Activated CD4-positive, alpha-beta T cell treated with anti-CD3 and anti-CD28 coated beads, Interleukin-2, amount 10 ng/mL, durations not matched to agents 24 days and 14 days (primary cell): ENCODE data around the gene FCHO2. TPM values are rescaled to one million over a fixed set of nuclear protein-coding genes. Genes with fewer than 3 reads are reported as not detected.
A peak's percentile ranks its signal among the peaks of the same experiment; 100 is the strongest.
"Not testable (repeated sequence)": the region's sequence is repeated elsewhere in the genome, so short reads cannot be mapped to it uniquely, and the experiment has no call there.

Experiments
- DNase-seq: peaks from one replicate; pipeline ENCODE4 v3.0.0; 2022
- H3K27ac Mint-ChIP-seq: one replicate; pipeline ENCODE4 v1.8.0; 2022; ENCODE audit warnings: mild to moderate bottlenecking, mixed read lengths
- H3K27me3 Mint-ChIP-seq: one replicate; pipeline ENCODE4 v1.8.0; 2022; ENCODE audit warnings: mixed read lengths
- H3K36me3 Mint-ChIP-seq: one replicate; pipeline ENCODE4 v1.8.0; 2022; ENCODE audit warnings: low read depth, mild to moderate bottlenecking, mixed read lengths
- H3K4me1 Mint-ChIP-seq: one replicate; pipeline ENCODE4 v1.8.0; 2021; ENCODE audit warnings: mixed read lengths
- H3K4me3 Mint-ChIP-seq: one replicate; pipeline ENCODE4 v1.8.0; 2022; ENCODE audit warnings: mild to moderate bottlenecking, moderate library complexity, mixed read lengths
- H3K9me3 Mint-ChIP-seq: one replicate; pipeline ENCODE4 v1.8.0; 2021; ENCODE audit warnings: mixed read lengths
- intact Hi-C: fragments of 100-400 bp; cut with micrococcal nuclease; formaldehyde crosslinking; loops from one replicate; pipeline ENCODE4 v1.15.1; 2023
- total RNA-seq: library from RNA; stranded (reverse); gene quantifications from 2 replicates; pipeline ENCODE4 v1.2.3, GENCODE V29; 2022

Gene FCHO2
- total RNA-seq = 0.33 and 1.5 TPM in 2 replicates

DNA sequence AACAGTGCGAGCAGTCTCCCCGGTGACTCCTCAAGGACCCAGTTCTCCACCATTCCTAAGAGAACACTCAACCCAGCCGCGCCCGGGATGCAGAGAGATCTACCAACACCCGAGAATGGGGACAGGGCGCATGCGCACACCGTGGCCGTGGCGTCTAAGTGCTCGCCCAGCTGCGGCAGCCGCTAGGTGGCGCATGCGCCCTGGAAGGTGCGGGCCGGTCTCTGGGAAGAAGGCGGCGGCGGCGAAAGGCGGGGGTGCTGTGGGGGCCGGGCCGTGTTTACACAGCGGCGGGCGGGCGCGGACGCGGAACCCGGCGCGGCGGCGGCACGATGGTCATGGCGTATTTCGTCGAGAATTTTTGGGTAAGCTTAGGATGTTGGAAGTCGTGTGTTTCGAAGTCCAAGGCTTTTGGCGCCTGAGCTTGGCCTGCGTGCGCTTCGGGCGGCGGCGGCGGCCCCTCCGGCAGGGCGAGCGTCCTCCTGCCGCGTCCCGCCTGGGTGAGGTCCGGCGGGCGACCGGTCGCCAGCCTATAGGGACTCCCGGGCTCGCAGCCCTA, at the start of gene FCHO2:
Gene FCHO2 (plus strand): TSS at position 274 of the 556 bp plus-strand sequence. CDS start 56 bp downstream, at position 330.
- peak within 1 kb of the TSS; percentile 90 for H3K4me3 Mint-ChIP-seq
- H3K36me3 Mint-ChIP-seq = no peaks in the 10 kb centered on the region
- peaks cover 13% of the 10 kb centered on the region for H3K4me1 Mint-ChIP-seq
- intact Hi-C loops = loop anchor here (1.0 to 5.0 kb wide), 6 partner anchors 107 to 491 kb away; partner anchors contain the start of genes FOXD1 and TNPO1
- peak; percentile 98 for DNase-seq
- no peaks in the 10 kb centered on the region for H3K9me3 Mint-ChIP-seq
- peak within 1 kb of the TSS; percentile 85 for H3K27ac Mint-ChIP-seq
- peaks cover 60% of the 10 kb centered on the region for H3K27me3 Mint-ChIP-seq

DNA sequence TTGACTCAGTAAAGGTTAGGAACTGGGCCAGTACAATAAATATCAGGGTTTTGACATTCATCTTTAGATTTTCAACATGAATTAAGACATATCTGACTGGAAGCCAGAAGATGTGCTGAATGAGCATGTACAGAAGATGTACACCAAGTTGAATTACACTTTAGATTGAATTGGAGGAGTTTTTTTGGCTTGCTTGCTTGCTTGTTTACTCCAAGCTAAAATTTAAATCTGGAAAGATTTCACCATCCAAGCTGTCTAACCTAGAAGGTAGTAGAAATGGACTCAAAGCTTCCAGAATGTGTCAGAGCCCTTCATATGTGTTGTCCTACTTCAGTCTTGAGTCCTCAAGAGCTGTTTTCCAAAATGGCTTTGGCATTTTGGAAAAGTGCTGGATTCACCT, 49.0 kb upstream of the FCHO2 start:
- intact Hi-C loops = no loop called here
- no peaks in the 10 kb centered on the region for H3K9me3 Mint-ChIP-seq
- no peaks in the 10 kb centered on the region for H3K27me3 Mint-ChIP-seq
- no peak for DNase-seq
- peaks cover 3% of the 10 kb centered on the region for H3K4me1 Mint-ChIP-seq
- H3K36me3 Mint-ChIP-seq = peaks cover 57% of the 10 kb centered on the region
- no peak overlapping the region for H3K27ac Mint-ChIP-seq
- no peak overlapping the region for H3K4me3 Mint-ChIP-seq

DNA sequence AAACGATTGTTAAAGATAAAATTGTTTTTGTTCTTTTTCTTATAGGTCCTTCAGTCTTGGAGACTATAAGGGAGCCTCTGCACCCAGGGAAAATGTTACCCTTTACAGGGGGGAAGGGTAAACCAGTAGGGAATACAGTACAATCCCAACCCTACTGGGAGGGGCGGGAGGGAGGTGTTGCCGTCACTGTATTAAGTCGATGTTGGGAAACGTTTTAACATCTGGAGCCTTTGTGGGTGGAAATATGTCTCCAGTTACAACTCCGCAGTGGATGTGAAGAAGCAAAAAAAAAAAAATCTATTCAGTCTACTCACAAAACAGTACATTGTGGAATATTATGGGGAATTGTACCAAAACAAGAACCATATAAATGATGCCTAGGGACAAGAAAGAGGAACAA, 47.2 kb upstream of the FCHO2 start:
- Mint-ChIP-seq H3K9me3 (no peaks in the 10 kb centered on the region), H3K4me1 (peaks cover 3% of the 10 kb centered on the region), H3K36me3 (peaks cover 45% of the 10 kb centered on the region), H3K27me3 (no peaks in the 10 kb centered on the region), H3K4me3 (no peak overlapping the region), H3K27ac (no peak overlapping the region)
- intact Hi-C loops = no loop called here
- no peak for DNase-seq

DNA sequence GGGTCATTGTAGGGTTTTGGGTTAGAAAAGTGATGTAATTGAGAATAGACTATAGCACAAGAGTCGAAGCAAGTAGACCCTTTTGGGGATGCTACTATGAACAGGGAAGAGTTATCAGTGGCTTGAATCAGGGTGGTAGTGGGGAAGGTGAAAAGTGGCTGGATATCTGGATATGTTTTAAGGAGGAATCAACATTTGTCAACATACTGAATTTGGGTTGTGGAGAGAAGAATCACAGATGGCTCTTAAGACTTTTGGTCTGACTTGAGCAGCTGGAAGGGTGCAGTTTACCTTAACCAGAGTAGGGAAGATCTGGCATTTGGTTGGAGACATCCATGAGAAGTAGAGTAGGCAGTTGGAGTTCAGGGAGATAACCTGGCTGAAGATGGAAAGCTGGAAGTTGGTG, 38.5 kb upstream of the FCHO2 start:
- H3K4me1 Mint-ChIP-seq = no peaks in the 10 kb centered on the region
- no peak overlapping the region for H3K4me3 Mint-ChIP-seq
- peak; percentile 44 for DNase-seq

GRCh38 chr5:72920690-72921502, 34.9 kb upstream of the FCHO2 start:
- peak; percentile 20 for DNase-seq
- H3K9me3 Mint-ChIP-seq = no peaks in the 10 kb centered on the region
- H3K36me3 Mint-ChIP-seq = no peaks in the 10 kb centered on the region
- no peaks in the 10 kb centered on the region for H3K27me3 Mint-ChIP-seq
- H3K4me1 Mint-ChIP-seq = no peaks in the 10 kb centered on the region
- H3K27ac Mint-ChIP-seq = no peak overlapping the region
- H3K4me3 Mint-ChIP-seq = no peak overlapping the region
- intact Hi-C loops = loop anchor here (5.0 kb wide), 1 partner anchor 281 kb away; no protein-coding TSS in a partner anchor

More for the DNA sequence above, 38.5 kb upstream of the FCHO2 start:
- Mint-ChIP-seq H3K9me3 (no peaks in the 10 kb centered on the region), H3K27me3 (no peaks in the 10 kb centered on the region), H3K27ac (no peak overlapping the region), H3K36me3 (peaks cover 3% of the 10 kb centered on the region)
- intact Hi-C loops = no loop called here

DNA sequence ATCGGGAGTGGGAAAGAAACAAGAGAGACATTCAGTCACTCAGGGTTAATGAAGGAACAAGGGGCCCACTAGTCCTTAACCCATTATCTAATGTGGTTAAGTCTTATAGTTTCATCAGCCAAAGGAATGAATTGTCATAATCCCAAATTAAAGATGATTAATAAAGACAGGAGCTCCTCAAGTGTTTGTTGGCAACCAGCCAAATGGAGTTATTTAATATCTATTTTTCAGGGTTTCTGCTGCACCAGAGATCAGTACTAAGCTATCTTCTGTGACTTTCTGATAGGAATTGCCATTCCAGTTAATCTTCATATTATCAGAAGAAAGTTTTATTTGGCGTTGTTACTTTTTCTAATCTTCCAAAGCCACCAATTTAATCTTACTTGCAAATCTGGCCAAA, 34.0 kb upstream of the FCHO2 start:
- H3K36me3 Mint-ChIP-seq = no peaks in the 10 kb centered on the region
- intact Hi-C loops = loop anchor here (5.0 kb wide), 1 partner anchor 280 kb away; no protein-coding TSS in a partner anchor
- no peaks in the 10 kb centered on the region for H3K27me3 Mint-ChIP-seq
- H3K9me3 Mint-ChIP-seq = no peaks in the 10 kb centered on the region
- DNase-seq = no peak
- H3K4me3 Mint-ChIP-seq = no peak overlapping the region
- no peak overlapping the region for H3K27ac Mint-ChIP-seq
- no peaks in the 10 kb centered on the region for H3K4me1 Mint-ChIP-seq

- Mint-ChIP-seq H3K4me1 (no peaks in the 10 kb centered on the region), H3K4me3 (no peak overlapping the region), H3K27me3 (no peaks in the 10 kb centered on the region), H3K36me3 (no peaks in the 10 kb centered on the region), H3K9me3 (no peaks in the 10 kb centered on the region), H3K27ac (no peak overlapping the region)
- no peak for DNase-seq
- intact Hi-C loops = loop anchor here (5.0 kb wide), 1 partner anchor 280 kb away; no protein-coding TSS in a partner anchor
Observed at GRCh38 chr5:72922422-72922821, 33.4 kb upstream of the FCHO2 start.

GRCh38 chr5:72925336-72926010, 30.4 kb upstream of the FCHO2 start:
- no peak overlapping the region for H3K27ac Mint-ChIP-seq
- no peaks in the 10 kb centered on the region for H3K4me1 Mint-ChIP-seq
- peaks cover 3% of the 10 kb centered on the region for H3K27me3 Mint-ChIP-seq
- no peak for DNase-seq
- H3K4me3 Mint-ChIP-seq = no peak overlapping the region
- H3K9me3 Mint-ChIP-seq = no peaks in the 10 kb centered on the region
- H3K36me3 Mint-ChIP-seq = no peaks in the 10 kb centered on the region
- intact Hi-C loops = no loop called here

DNA sequence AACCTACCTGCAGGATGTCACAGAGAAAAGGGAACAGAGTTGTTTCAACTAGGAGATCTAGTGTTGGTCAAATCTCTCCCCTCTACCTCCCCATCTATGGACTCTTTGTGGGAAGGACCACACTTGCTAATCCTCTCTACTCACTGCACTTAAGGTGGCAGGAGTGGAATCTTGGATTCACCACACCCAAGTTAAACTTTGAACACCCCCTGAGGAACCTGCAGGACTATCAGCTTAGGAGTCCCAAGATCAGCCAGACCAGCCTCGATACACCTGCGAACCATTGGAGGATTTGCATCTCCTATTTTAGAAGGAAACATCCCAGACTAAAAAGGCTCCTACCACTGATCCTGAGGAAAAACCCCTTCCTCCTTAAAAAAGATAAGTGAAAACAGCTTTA, 23.2 kb upstream of the FCHO2 start:
- intact Hi-C loops, H3K36me3 Mint-ChIP-seq, DNase-seq, H3K4me3 Mint-ChIP-seq, H3K9me3 Mint-ChIP-seq, H3K4me1 Mint-ChIP-seq, H3K27ac Mint-ChIP-seq: not testable (repeated sequence)
- H3K27me3 Mint-ChIP-seq = peaks cover 23% of the 10 kb centered on the region

- H3K36me3 Mint-ChIP-seq, DNase-seq, H3K4me3 Mint-ChIP-seq, H3K9me3 Mint-ChIP-seq, H3K27ac Mint-ChIP-seq, H3K4me1 Mint-ChIP-seq, intact Hi-C loops: not testable (repeated sequence)
- H3K27me3 Mint-ChIP-seq = peaks cover 33% of the 10 kb centered on the region
Observed at GRCh38 chr5:72934953-72935725, 20.7 kb upstream of the FCHO2 start.

- H3K9me3 Mint-ChIP-seq = no peaks in the 10 kb centered on the region
- H3K27me3 Mint-ChIP-seq = peaks cover 36% of the 10 kb centered on the region
- no peaks in the 10 kb centered on the region for H3K36me3 Mint-ChIP-seq
Observed at GRCh38 chr5:72936893-72937292, 18.9 kb upstream of the FCHO2 start.

GRCh38 chr5:72937517-72938061, 18.3 kb upstream of the FCHO2 start:
- Mint-ChIP-seq H3K9me3 (no peaks in the 10 kb centered on the region), H3K27me3 (peaks cover 36% of the 10 kb centered on the region)

More at GRCh38 chr5:72936893-72937292, 18.9 kb upstream of the FCHO2 start:
- DNase-seq = no peak
- intact Hi-C loops = no loop called here
- Mint-ChIP-seq H3K4me3 (no peak overlapping the region), H3K27ac (no peak overlapping the region), H3K4me1 (no peaks in the 10 kb centered on the region)

GRCh38 chr5:72938206-72938605, 17.6 kb upstream of the FCHO2 start:
- DNase-seq = no peak
- Mint-ChIP-seq H3K9me3 (no peaks in the 10 kb centered on the region), H3K4me1 (no peaks in the 10 kb centered on the region), H3K27ac (no peak overlapping the region), H3K4me3 (no peak overlapping the region), H3K27me3 (peaks cover 32% of the 10 kb centered on the region), H3K36me3 (no peaks in the 10 kb centered on the region)
- intact Hi-C loops = no loop called here

More at GRCh38 chr5:72937517-72938061, 18.3 kb upstream of the FCHO2 start:
- Mint-ChIP-seq H3K4me3 (no peak overlapping the region), H3K36me3 (no peaks in the 10 kb centered on the region), H3K4me1 (no peaks in the 10 kb centered on the region), H3K27ac (no peak overlapping the region)
- intact Hi-C loops = no loop called here
- no peak for DNase-seq
